Astrocyte (in vitro differentiated cells and primary cell): ENCODE results near the gene SMARCD1. TPM values are rescaled to one million over a fixed set of nuclear protein-coding genes. Genes with fewer than 3 reads are reported as not detected.

Source experiments
- DNase-seq: peaks from one replicate; pipeline ENCODE4 v3.0.0-alpha.2; 2010; ENCODE audit warnings: low read depth
- FAIRE-seq: peaks from 2 replicates; lab custom pipeline; 2011; peaks lifted over from hg19 to GRCh38; lab: Jason Lieb, UNC
- H2AFZ ChIP-seq: 2 replicates; pipeline ENCODE4 v1.6.0; 2012; ENCODE audit warnings: low read depth, low read length, inconsistent platforms
- H3K27ac ChIP-seq: 2 replicates; pipeline ENCODE4 v1.5.1; 2011; ENCODE audit warnings: low read depth, low read length, inconsistent platforms
- H3K27me3 ChIP-seq: 2 replicates; pipeline ENCODE4 v1.6.0; 2011; ENCODE audit warnings: low read length, inconsistent platforms; ENCODE audit not compliant: insufficient read depth
- H3K36me3 ChIP-seq: 2 replicates; pipeline ENCODE4 v1.5.1; 2011; ENCODE audit warnings: low read length, inconsistent platforms; ENCODE audit not compliant: insufficient read depth
- H3K4me1 ChIP-seq: 2 replicates; pipeline ENCODE4 v1.5.1; 2011; ENCODE audit warnings: low read length, inconsistent platforms; ENCODE audit not compliant: insufficient read depth
- H3K4me2 ChIP-seq: 2 replicates; pipeline ENCODE4 v1.6.0; 2012; ENCODE audit warnings: low read length, inconsistent platforms
- H3K4me3 ChIP-seq: 2 replicates; pipeline ENCODE4 v1.5.1; 2011; ENCODE audit warnings: low read depth, mild to moderate bottlenecking, low read length, inconsistent platforms; ENCODE audit not compliant: insufficient read depth
- H3K79me2 ChIP-seq: 2 replicates; pipeline ENCODE4 v1.6.0; 2012; ENCODE audit warnings: mild to moderate bottlenecking, low read length, inconsistent platforms; ENCODE audit not compliant: insufficient read depth
- H3K9ac ChIP-seq: 2 replicates; pipeline ENCODE4 v1.6.0; 2012; ENCODE audit warnings: mild to moderate bottlenecking, low read length, inconsistent platforms
- H3K9me3 ChIP-seq: 2 replicates; pipeline ENCODE4 v1.5.1; 2012; ENCODE audit warnings: low read depth, mild to moderate bottlenecking, low read length, inconsistent platforms; ENCODE audit not compliant: insufficient read depth
- H4K20me1 ChIP-seq: 2 replicates; pipeline ENCODE4 v1.6.0; 2012; ENCODE audit warnings: low read length, inconsistent platforms; ENCODE audit not compliant: insufficient read depth
- H3K27ac Mint-ChIP-seq: one replicate; pipeline ENCODE4 v1.8.0; 2021; ENCODE audit warnings: mild to moderate bottlenecking, mixed read lengths; ENCODE audit not compliant: unreplicated experiment
- H3K27me3 Mint-ChIP-seq: one replicate; pipeline ENCODE4 v1.8.0; 2021; ENCODE audit warnings: low read depth, mixed read lengths; ENCODE audit not compliant: unreplicated experiment
- H3K36me3 Mint-ChIP-seq: one replicate; pipeline ENCODE4 v1.8.0; 2021; ENCODE audit warnings: low read depth, mixed read lengths; ENCODE audit not compliant: unreplicated experiment
- H3K4me1 Mint-ChIP-seq: one replicate; pipeline ENCODE4 v1.8.0; 2021; ENCODE audit warnings: low read depth, mixed read lengths; ENCODE audit not compliant: unreplicated experiment
- H3K4me3 Mint-ChIP-seq: one replicate; pipeline ENCODE4 v1.8.0; 2021; ENCODE audit warnings: mild to moderate bottlenecking, moderate library complexity, mixed read lengths; ENCODE audit not compliant: unreplicated experiment
- H3K9me3 Mint-ChIP-seq: one replicate; pipeline ENCODE4 v1.8.0; 2021; ENCODE audit warnings: mild to moderate bottlenecking, mixed read lengths; ENCODE audit not compliant: unreplicated experiment
- EZH2 ChIP-seq: IDR thresholded peaks from 2 replicates; pipeline ENCODE4 v1.6.1; 2012; ENCODE audit warnings: mild to moderate bottlenecking, low read length, inconsistent platforms; ENCODE audit not compliant: insufficient read depth
- total RNA-seq: library from RNA; stranded (reverse); gene quantifications from 2 replicates; pipeline ENCODE4 v1.2.1, GENCODE V29; 2021
- TF ChIP-seq, protein P1 (sequence below): IDR thresholded peaks from 2 replicates; pipeline ENCODE4 v1.5.1; 2011; ENCODE audit warnings: low read depth, mild to moderate bottlenecking, inconsistent platforms, low read length, moderate library complexity; ENCODE audit not compliant: insufficient read depth

The SMARCD1 gene
- total RNA-seq, 1 donor from 2014 or later = 64.4 TPM

- no peak for FAIRE-seq
- peaks cover 5% of the 10 kb centered on the region for H3K4me1 ChIP-seq
Observed at GRCh38 chr12:50097952-50098351, 12.8 kb downstream of the SMARCD1 start.

GRCh38 chr12:50099302-50100008, 14.3 kb downstream of the SMARCD1 start:
- H3K4me2 ChIP-seq = no peak overlapping the region
- peak overlapping the region; percentile 9 for H3K27ac Mint-ChIP-seq
- H3K4me3 ChIP-seq = no peak overlapping the region
- TF ChIP-seq, protein P1, sequence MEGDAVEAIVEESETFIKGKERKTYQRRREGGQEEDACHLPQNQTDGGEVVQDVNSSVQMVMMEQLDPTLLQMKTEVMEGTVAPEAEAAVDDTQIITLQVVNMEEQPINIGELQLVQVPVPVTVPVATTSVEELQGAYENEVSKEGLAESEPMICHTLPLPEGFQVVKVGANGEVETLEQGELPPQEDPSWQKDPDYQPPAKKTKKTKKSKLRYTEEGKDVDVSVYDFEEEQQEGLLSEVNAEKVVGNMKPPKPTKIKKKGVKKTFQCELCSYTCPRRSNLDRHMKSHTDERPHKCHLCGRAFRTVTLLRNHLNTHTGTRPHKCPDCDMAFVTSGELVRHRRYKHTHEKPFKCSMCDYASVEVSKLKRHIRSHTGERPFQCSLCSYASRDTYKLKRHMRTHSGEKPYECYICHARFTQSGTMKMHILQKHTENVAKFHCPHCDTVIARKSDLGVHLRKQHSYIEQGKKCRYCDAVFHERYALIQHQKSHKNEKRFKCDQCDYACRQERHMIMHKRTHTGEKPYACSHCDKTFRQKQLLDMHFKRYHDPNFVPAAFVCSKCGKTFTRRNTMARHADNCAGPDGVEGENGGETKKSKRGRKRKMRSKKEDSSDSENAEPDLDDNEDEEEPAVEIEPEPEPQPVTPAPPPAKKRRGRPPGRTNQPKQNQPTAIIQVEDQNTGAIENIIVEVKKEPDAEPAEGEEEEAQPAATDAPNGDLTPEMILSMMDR = no peak
- TF ChIP-seq EZH2 = no peak
- no peak for DNase-seq
- peaks cover under 1% of the 10 kb centered on the region for H3K27me3 Mint-ChIP-seq
- peaks cover 53% of the 10 kb centered on the region for H3K36me3 ChIP-seq
- H3K27me3 ChIP-seq = no peaks in the 10 kb centered on the region
- H2AFZ ChIP-seq = no peak overlapping the region
- no peaks in the 10 kb centered on the region for H3K9me3 ChIP-seq
- peak overlapping the region; percentile 32 for H3K9ac ChIP-seq
- H4K20me1 ChIP-seq = peaks cover 22% of the 10 kb centered on the region
- no peak overlapping the region for H3K27ac ChIP-seq
- H3K9me3 Mint-ChIP-seq = no peaks in the 10 kb centered on the region
- no peak for FAIRE-seq
- peaks cover 10% of the 10 kb centered on the region for H3K4me1 Mint-ChIP-seq
- H3K4me3 Mint-ChIP-seq = no peak overlapping the region
- no peaks in the 10 kb centered on the region for H3K79me2 ChIP-seq
- peaks cover 10% of the 10 kb centered on the region for H3K4me1 ChIP-seq
- H3K36me3 Mint-ChIP-seq = peaks cover 30% of the 10 kb centered on the region

More at GRCh38 chr12:50097952-50098351, 12.8 kb downstream of the SMARCD1 start:
- Mint-ChIP-seq H3K27ac (no peak overlapping the region), H3K27me3 (no peaks in the 10 kb centered on the region), H3K4me3 (no peak overlapping the region), H3K9me3 (no peaks in the 10 kb centered on the region), H3K4me1 (peaks cover 10% of the 10 kb centered on the region), H3K36me3 (peaks cover 34% of the 10 kb centered on the region)
- H3K4me3 ChIP-seq = no peak overlapping the region
- no peak overlapping the region for H3K4me2 ChIP-seq
- H3K27me3 ChIP-seq = no peaks in the 10 kb centered on the region
- no peak overlapping the region for H2AFZ ChIP-seq
- no peak for DNase-seq
- no peak overlapping the region for H3K27ac ChIP-seq
- no peak overlapping the region for H3K9ac ChIP-seq
- no peak for TF ChIP-seq EZH2
- TF ChIP-seq, protein P1 = no peak
- no peaks in the 10 kb centered on the region for H3K9me3 ChIP-seq
- H4K20me1 ChIP-seq = peaks cover 22% of the 10 kb centered on the region
- H3K79me2 ChIP-seq = no peaks in the 10 kb centered on the region
- H3K36me3 ChIP-seq = peaks cover 61% of the 10 kb centered on the region

GRCh38 chr12:50100561-50100960, 15.4 kb downstream of the SMARCD1 start:
- Histone ChIP-seq H3K36me3 (peaks cover 45% of the 10 kb centered on the region), H3K4me2 (no peak overlapping the region), H3K9me3 (no peaks in the 10 kb centered on the region), H2AFZ (no peak overlapping the region), H3K4me1 (peaks cover 10% of the 10 kb centered on the region), H4K20me1 (peaks cover 20% of the 10 kb centered on the region), H3K79me2 (no peaks in the 10 kb centered on the region), H3K27ac (no peak overlapping the region), H3K9ac (no peak overlapping the region), H3K4me3 (no peak overlapping the region), H3K27me3 (no peaks in the 10 kb centered on the region)
- Mint-ChIP-seq H3K4me1 (peaks cover 10% of the 10 kb centered on the region), H3K27ac (no peak overlapping the region), H3K9me3 (no peaks in the 10 kb centered on the region), H3K36me3 (peaks cover 29% of the 10 kb centered on the region), H3K4me3 (no peak overlapping the region), H3K27me3 (peaks cover 6% of the 10 kb centered on the region)
- no peak for TF ChIP-seq EZH2
- TF ChIP-seq, protein P1 = no peak
- DNase-seq (no peak), FAIRE-seq (no peak)
